Stomach (tissue), 4 donors: Measurements from ENCODE around the gene GPR89B.
"Not testable (repeated sequence)": the region's sequence is repeated elsewhere in the genome, so short reads cannot be mapped to it uniquely, and the experiment has no call there.

ENCODE experiments used
- POLR2AphosphoS5 ChIP-seq, 3 donors: sonication (generic); formaldehyde crosslinking; IDR thresholded peaks; one replicate each; pipeline ENCODE4 v1.6.1; 2016; ENCODE audit warnings: antibody characterized with exemption in 3 of 3
- TF ChIP-seq, protein P1 (sequence below), 7 experiments: fragments of 450-650 bp in 4 of 7; fragments of 200-600 bp in 3 of 7; sonication (generic) in 3 of 7; IDR thresholded peaks; one replicate each; pipeline ENCODE4 v1.5.1; 2016 to 2019; ENCODE audit warnings: antibody characterized with exemption in 7 of 7, control low read depth in 2 of 7, mild to moderate bottlenecking in 1 of 7

GRCh38 chr1:148038462-148039333 lies 110.5 kb downstream of the GPR89B start:
- TF ChIP-seq, protein P1, sequence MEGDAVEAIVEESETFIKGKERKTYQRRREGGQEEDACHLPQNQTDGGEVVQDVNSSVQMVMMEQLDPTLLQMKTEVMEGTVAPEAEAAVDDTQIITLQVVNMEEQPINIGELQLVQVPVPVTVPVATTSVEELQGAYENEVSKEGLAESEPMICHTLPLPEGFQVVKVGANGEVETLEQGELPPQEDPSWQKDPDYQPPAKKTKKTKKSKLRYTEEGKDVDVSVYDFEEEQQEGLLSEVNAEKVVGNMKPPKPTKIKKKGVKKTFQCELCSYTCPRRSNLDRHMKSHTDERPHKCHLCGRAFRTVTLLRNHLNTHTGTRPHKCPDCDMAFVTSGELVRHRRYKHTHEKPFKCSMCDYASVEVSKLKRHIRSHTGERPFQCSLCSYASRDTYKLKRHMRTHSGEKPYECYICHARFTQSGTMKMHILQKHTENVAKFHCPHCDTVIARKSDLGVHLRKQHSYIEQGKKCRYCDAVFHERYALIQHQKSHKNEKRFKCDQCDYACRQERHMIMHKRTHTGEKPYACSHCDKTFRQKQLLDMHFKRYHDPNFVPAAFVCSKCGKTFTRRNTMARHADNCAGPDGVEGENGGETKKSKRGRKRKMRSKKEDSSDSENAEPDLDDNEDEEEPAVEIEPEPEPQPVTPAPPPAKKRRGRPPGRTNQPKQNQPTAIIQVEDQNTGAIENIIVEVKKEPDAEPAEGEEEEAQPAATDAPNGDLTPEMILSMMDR (IDR thresholded peaks at IDR 0.05) = not testable (repeated sequence)
- TF ChIP-seq POLR2AphosphoS5 (IDR thresholded peaks at IDR 0.05) = peak; percentile 68 to 96 (median 93)
